MM.1S (cell line): Measurements from ENCODE around the gene DOCK11.
"Not testable (repeated sequence)": the region's sequence is repeated elsewhere in the genome, so short reads cannot be mapped to it uniquely, and the experiment has no call there.

Source experiments
- DNase-seq: peaks from one replicate; pipeline ENCODE4 v3.0.0-alpha.2; 2015
- H2AFZ ChIP-seq: fragments of 300-600 bp; sonication (generic); 2 replicates; pipeline ENCODE4 v1.6.0; 2016; ENCODE audit warnings: antibody characterized with exemption, low read length
- H3F3A ChIP-seq: fragments of 300-600 bp; sonication (generic); 2 replicates; pipeline ENCODE4 v1.6.1; 2016; ENCODE audit warnings: mild to moderate bottlenecking, antibody characterized with exemption, low read length, moderate library complexity, mixed read lengths; ENCODE audit not compliant: insufficient read depth
- H3K27ac ChIP-seq: fragments of 300-600 bp; sonication (generic); 2 replicates; pipeline ENCODE4 v1.5.1; 2016; ENCODE audit warnings: mild to moderate bottlenecking, low read length
- H3K27me3 ChIP-seq: fragments of 300-600 bp; sonication (generic); replicated peaks from 2 replicates; pipeline ENCODE4 v1.6.0; 2016; ENCODE audit warnings: low read length; ENCODE audit not compliant: insufficient read depth
- H3K36me3 ChIP-seq: fragments of 300-600 bp; sonication (generic); replicated peaks from 2 replicates; pipeline ENCODE4 v1.6.1; 2016; ENCODE audit warnings: mild to moderate bottlenecking, low read length, mixed read lengths; ENCODE audit not compliant: insufficient read depth
- H3K4me1 ChIP-seq: fragments of 300-600 bp; sonication (generic); 2 replicates; pipeline ENCODE4 v1.6.1; 2016; ENCODE audit warnings: low read length, mixed read lengths
- H3K4me2 ChIP-seq: fragments of 300-600 bp; sonication (generic); 2 replicates; pipeline ENCODE4 v1.6.0; 2016; ENCODE audit warnings: low read depth, low read length
- H3K4me3 ChIP-seq: fragments of 300-600 bp; sonication (generic); 2 replicates; pipeline ENCODE4 v1.5.1; 2016; ENCODE audit warnings: low read length, mixed read lengths
- H3K79me2 ChIP-seq: fragments of 300-600 bp; sonication (generic); 2 replicates; pipeline ENCODE4 v1.6.1; 2016; ENCODE audit warnings: mixed run types, low read length, mixed read lengths
- H3K9ac ChIP-seq: fragments of 300-600 bp; sonication (generic); 2 replicates; pipeline ENCODE4 v1.6.1; 2016; ENCODE audit warnings: low read length, mixed read lengths
- H3K9me2 ChIP-seq: fragments of 300-600 bp; sonication (generic); replicated peaks from 2 replicates; pipeline ENCODE4 v1.6.1; 2016; ENCODE audit warnings: mild to moderate bottlenecking, low read length, mixed read lengths; ENCODE audit not compliant: insufficient read depth
- H3K9me3 ChIP-seq: fragments of 300-600 bp; sonication (generic); replicated peaks from 2 replicates; pipeline ENCODE4 v1.6.1; 2016; ENCODE audit warnings: mild to moderate bottlenecking, low read length, mixed read lengths; ENCODE audit not compliant: insufficient read depth
- H4K20me1 ChIP-seq: fragments of 300-600 bp; sonication (generic); 2 replicates; pipeline ENCODE4 v1.6.1; 2016; ENCODE audit warnings: mild to moderate bottlenecking, low read length, moderate library complexity, mixed read lengths; ENCODE audit not compliant: insufficient read depth
- EZH2 ChIP-seq: fragments of 300-600 bp; sonication (generic); optimal IDR thresholded peaks from 2 replicates; pipeline ENCODE3; 2017; ENCODE audit warnings: low read depth, mild to moderate bottlenecking, antibody characterized with exemption, low read length, mixed read lengths
- EZH2phosphoT487 ChIP-seq: fragments of 300-600 bp; sonication (generic); IDR thresholded peaks from 2 replicates; pipeline ENCODE4 v1.6.1; 2018; ENCODE audit warnings: antibody characterized with exemption, low read length
- TF ChIP-seq, protein P1 (sequence below): fragments of 300-600 bp; sonication (generic); IDR thresholded peaks from 2 replicates; pipeline ENCODE4 v1.5.1; 2016; ENCODE audit warnings: antibody characterized with exemption, low read length, mixed read lengths

Gene DOCK11

GRCh38 chrX:118730500-118731247 lies 235.1 kb downstream of the DOCK11 start:
- no peaks in the 10 kb centered on the region for H3K9me3 ChIP-seq
- H3K4me3 ChIP-seq = no peak overlapping the region
- H2AFZ ChIP-seq = no peak overlapping the region
- H3K4me1 ChIP-seq = no peaks in the 10 kb centered on the region
- no peak overlapping the region for H3K9ac ChIP-seq
- TF ChIP-seq, protein P1, sequence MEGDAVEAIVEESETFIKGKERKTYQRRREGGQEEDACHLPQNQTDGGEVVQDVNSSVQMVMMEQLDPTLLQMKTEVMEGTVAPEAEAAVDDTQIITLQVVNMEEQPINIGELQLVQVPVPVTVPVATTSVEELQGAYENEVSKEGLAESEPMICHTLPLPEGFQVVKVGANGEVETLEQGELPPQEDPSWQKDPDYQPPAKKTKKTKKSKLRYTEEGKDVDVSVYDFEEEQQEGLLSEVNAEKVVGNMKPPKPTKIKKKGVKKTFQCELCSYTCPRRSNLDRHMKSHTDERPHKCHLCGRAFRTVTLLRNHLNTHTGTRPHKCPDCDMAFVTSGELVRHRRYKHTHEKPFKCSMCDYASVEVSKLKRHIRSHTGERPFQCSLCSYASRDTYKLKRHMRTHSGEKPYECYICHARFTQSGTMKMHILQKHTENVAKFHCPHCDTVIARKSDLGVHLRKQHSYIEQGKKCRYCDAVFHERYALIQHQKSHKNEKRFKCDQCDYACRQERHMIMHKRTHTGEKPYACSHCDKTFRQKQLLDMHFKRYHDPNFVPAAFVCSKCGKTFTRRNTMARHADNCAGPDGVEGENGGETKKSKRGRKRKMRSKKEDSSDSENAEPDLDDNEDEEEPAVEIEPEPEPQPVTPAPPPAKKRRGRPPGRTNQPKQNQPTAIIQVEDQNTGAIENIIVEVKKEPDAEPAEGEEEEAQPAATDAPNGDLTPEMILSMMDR = no peak
- no peak for TF ChIP-seq EZH2
- no peak for TF ChIP-seq EZH2phosphoT487
- no peak overlapping the region for H3K27ac ChIP-seq
- no peaks in the 10 kb centered on the region for H3K79me2 ChIP-seq
- no peaks in the 10 kb centered on the region for H3K9me2 ChIP-seq
- H3K4me2 ChIP-seq = no peak overlapping the region
- no peak for DNase-seq
- H3K36me3 ChIP-seq = no peaks in the 10 kb centered on the region
- H3F3A ChIP-seq = no peaks in the 10 kb centered on the region
- no peaks in the 10 kb centered on the region for H3K27me3 ChIP-seq
- no peaks in the 10 kb centered on the region for H4K20me1 ChIP-seq

DNA sequence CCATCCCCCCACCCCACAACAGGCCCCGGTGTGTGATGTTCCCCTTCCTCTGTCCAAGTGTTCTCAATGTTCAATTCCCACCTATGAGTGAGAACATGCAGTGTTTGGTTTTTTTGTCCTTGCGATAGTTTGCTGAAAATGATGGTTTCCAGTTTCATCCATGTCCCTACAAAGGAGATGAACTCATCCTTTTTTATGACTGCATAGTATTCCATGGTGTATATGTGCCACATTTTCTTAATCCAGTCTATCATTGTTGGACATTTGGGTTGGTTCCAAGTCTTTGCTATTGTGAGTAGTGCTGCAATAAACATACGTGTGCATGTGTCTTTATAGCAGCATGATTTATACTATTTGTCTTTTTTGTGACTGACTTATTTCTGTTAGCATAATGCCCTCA lies 236.9 kb downstream of the DOCK11 start:
- H3K27ac ChIP-seq, H2AFZ ChIP-seq, H3K9ac ChIP-seq, H3K9me3 ChIP-seq, H3K4me3 ChIP-seq, H3K27me3 ChIP-seq, H3F3A ChIP-seq, H3K79me2 ChIP-seq, H4K20me1 ChIP-seq, H3K4me1 ChIP-seq, DNase-seq, H3K9me2 ChIP-seq, H3K4me2 ChIP-seq, H3K36me3 ChIP-seq: not testable (repeated sequence)

DNA sequence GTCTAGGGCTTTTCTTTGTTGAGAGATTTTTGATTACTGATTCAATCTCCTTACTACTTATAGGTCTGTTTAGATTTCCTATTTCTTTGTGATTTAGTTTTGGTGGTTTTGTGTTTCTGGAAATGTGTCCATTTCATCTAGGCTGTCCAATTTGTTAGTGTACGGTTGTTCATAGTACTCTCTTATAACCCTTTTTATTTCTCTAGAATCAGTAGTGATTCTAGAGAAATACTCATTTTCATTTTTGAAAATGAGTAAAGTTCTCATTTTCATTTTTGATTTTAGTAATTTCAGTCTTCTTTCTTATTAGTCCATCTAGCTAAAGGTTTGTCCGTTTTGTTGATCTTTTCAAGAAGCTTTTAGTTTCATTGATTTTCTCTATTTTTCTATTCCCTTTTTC lies 239.3 kb downstream of the DOCK11 start:
- Histone ChIP-seq H3K4me1 (no peaks in the 10 kb centered on the region), H3F3A (no peaks in the 10 kb centered on the region), H3K79me2 (no peaks in the 10 kb centered on the region), H2AFZ (no peak overlapping the region), H3K9me3 (no peaks in the 10 kb centered on the region), H3K27ac (no peak overlapping the region), H3K9me2 (no peaks in the 10 kb centered on the region), H3K4me3 (no peak overlapping the region), H3K9ac (no peak overlapping the region), H3K27me3 (no peaks in the 10 kb centered on the region), H3K36me3 (no peaks in the 10 kb centered on the region), H3K4me2 (no peak overlapping the region), H4K20me1 (no peaks in the 10 kb centered on the region)
- DNase-seq = no peak
- TF ChIP-seq EZH2phosphoT487 (no peak), EZH2 (no peak)
- TF ChIP-seq, protein P1 = no peak
